GM19397 (cell line): ENCODE data around the gene ZCCHC18.
A peak's percentile ranks its signal among the peaks of the same experiment; 100 is the strongest.
"Not testable (repeated sequence)": the region's sequence is repeated elsewhere in the genome, so short reads cannot be mapped to it uniquely, and the experiment has no call there.

Source experiments
- ATAC-seq: cut with Tn5 transposase; IDR thresholded peaks from one replicate; pipeline ENCODE4 v1.9.1; 2021; ENCODE audit warnings: mild to moderate bottlenecking, moderate library complexity; ENCODE audit not compliant: unreplicated experiment

The ZCCHC18 gene

DNA sequence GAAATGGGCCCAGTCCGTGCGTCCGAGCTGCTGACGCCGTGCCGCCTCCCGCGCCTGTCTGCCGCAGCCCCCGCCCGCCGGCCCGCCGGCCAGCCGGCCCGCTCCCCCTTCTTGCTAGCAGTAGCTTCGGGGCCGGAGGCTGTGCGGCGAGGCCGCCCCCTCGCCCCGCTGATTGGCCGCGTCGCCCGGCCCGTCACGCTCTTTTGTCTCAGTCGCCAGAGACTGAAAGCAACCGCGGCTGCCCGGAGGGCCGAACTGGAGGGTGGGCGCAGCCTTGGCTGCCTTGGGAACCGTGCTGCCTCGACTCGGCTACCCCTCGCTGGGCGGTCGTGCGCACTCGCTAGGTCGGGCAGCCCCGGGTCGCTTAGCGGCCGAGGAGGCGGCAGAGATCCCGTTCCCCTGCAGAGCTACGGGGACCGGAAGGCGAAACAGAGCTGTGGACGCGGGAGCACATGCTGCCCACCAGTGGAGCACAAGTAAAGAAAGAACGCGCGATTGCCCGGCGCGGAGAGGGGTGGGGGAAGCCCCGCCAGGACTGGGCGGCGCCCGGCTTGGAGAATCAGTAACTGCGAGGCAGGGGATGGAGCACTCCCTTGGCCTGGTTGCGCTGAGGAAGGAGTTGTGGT is at the start of gene ZCCHC18:
Gene ZCCHC18 (plus strand): TSS at position 198 of the 626 bp plus-strand sequence. CDS start 1,589 bp downstream, outside the sequence.
- ATAC-seq = peak; percentile 85

DNA sequence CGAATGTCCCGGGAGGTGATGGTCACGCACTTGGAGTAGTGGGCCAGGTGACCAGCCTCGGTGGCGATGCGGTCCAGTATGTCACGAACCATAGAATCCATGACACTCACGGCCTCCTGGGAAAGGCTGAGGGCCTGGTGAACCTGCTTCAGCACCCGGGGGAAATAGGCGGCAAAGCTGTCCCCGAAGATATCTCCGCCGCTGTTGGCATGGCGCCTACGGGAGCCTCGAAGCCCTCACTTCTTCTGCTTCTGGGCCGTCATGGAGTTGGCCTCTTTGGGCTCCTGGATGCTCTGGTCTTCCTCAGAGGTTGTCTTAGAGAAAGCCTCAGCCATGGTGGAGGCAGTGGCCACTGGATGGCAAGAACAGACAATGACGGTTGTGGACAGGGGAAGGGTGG is 49.7 kb upstream of the ZCCHC18 start:
- ATAC-seq = not testable (repeated sequence)

DNA sequence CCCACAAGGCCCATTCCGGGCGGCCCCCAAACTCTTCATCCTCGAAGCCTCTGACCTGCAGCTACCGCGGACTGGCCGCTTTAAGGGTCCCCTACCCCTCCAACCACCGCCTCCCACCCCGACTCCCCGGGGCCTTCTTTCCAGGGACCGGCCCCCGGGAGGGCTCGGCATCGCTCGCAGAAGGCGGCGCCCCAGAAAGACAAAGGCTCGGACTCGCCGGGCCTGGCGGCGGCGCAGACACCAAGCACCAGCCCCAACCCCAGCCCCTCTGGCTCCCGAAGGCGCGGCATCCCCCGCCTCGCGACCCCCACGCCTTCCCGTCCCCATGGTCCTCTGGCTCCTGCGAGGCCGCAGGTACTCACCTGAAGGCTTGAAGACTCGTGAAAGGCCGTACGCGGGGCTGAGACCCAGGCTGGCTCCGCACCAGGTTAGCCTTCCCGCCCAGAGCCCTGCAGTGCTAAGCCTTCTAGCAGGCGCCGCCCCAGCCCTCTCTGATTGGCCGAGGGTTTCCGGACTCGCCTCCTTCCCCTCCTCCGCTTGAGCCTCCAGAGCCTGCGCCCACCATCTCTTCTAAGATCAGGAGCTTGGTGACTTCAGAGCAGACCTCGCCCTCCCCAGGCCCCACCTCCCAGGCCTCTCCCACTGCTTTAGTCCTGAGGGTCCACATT is 36.4 kb upstream of the ZCCHC18 start, which contains the start of gene TMSB15C:
Gene TMSB15C (minus strand): TSS at position 459 of the 668 bp plus-strand sequence.
- ATAC-seq = peak; percentile 98

- not testable (repeated sequence) for ATAC-seq
Observed at GRCh38 chrX:104077854-104078253, 34.5 kb upstream of the ZCCHC18 start.

GRCh38 chrX:104084063-104084462 is 28.3 kb upstream of the ZCCHC18 start:
- ATAC-seq = no peak

GRCh38 chrX:104084534-104085277 is 27.6 kb upstream of the ZCCHC18 start:
- no peak for ATAC-seq

GRCh38 chrX:104085477-104085876 is 26.8 kb upstream of the ZCCHC18 start:
- ATAC-seq = no peak

- ATAC-seq = no peak
Observed at GRCh38 chrX:104085919-104086318, 26.4 kb upstream of the ZCCHC18 start.

GRCh38 chrX:104098151-104098808 is 14.0 kb upstream of the ZCCHC18 start:
- ATAC-seq = peak; percentile 60

- no peak for ATAC-seq
Observed at GRCh38 chrX:104098919-104099318, 13.4 kb upstream of the ZCCHC18 start.

DNA sequence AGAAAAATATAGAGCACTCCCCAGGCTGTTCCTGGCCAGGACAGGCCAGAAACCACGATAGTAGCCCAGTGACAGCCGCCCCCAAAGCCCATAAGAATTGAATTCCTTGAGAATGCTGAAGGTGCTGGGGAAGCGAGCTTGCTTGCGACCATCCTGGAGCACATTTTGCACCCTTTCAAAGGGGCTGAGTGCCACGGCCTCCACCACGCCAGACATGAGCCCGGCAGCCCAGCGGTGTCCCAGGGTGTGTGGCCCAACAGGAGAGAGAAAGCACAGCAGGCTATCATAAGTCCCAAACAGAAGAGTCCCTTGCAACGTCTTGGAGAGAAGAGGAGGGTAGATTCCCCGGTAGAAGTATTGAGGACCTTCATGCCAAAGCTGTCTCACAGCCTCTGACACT is 7.6 kb upstream of the ZCCHC18 start:
- no peak for ATAC-seq

- no peak for ATAC-seq
Observed at GRCh38 chrX:104105330-104106262, 6.7 kb upstream of the ZCCHC18 start.

DNA sequence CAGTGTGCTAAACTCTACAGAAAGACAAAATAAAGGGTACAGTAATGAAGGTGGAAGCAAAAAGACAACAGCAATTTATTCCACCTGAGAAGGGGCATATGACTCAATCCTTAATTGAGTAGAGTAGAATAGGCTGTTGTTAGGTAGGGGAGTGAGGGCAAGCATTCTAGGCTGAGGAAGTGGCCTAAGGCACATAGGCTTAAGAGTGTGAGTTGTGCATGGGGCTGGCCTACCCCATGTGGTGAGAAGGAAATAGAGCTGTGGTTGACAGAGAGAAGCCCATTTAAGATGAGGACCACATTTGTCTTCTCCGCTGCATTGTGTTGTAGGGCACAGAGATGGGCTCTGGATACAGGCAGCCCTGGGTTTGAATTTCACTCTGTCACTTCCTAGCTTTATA is 3.4 kb upstream of the ZCCHC18 start:
- no peak for ATAC-seq

DNA sequence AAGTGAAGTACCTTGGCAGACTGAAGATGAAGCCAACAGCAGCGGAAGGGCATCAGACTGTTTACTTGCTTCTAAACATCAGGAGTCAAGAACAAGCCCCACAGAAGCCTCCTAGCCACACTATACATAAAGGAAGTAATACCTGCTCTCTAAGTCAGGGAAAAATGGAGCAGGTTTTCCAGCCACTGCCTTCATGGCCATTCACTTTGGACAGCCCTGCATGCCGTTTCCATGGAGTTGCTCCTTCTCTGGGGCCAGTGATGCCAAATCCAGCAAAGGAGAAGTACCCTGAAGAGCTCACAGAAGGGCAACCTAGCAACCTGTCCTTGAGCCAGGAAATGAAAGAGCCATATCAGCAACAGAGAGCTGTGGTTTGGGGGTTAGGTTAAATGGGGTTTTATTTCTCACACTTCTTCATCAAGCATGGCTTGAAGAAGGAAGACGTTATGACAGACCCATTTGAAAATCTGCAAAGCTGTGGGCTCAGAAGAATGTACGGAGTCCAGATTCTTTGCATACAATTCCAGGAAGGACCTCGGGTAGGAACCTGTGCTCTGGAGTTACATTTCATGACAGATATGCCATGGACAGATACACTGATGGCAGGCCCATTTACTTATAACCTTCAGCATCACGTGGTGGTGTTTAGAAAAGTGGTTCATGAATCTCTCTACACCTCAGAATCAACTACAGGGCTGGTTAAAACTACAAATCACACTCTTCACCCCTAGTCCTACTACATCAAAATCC is 1.7 kb upstream of the ZCCHC18 start:
- ATAC-seq = peak; percentile 34

DNA sequence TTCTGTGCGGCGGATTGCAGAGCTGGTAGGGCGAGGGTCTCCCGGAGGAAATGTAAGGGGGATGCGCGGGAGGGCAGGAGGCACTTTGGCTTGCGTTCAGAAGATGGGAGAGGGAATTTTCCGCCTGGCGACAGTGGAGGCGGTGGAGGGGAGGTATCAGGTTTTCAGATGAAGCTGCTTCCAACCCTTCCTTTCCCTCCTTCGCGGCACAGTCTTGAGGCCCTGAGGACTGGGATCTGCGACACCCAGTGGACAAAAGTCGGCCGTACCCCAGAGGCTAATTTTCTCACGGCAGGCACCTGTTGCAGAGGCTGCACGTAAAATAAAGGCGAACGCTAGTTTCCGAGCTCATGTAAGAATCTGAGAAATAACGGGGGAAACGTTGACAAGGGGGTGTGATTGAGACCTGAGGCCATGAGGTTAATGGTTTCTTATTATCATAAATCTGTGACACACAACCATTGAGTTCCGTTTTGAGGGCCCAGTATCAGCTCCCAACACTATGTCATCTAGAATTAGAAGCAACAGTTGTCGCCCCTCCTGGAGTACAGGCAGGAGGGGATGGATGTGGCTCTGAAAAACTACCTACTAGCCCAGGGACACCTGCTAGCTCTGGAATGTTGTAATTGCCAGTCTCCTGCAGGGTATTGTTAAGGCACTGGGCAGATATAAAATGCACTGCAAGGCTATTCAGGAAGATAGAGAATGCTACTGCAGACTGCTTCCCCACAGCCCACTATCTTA is 1.1 kb downstream of the ZCCHC18 start:
- ATAC-seq = peak; percentile 25

- ATAC-seq = no peak
Observed at GRCh38 chrX:104117759-104118158, 5.4 kb downstream of the ZCCHC18 start.

- no peak for ATAC-seq
Observed at GRCh38 chrX:104118765-104119164, 6.4 kb downstream of the ZCCHC18 start.

- no peak for ATAC-seq
Observed at GRCh38 chrX:104122829-104123228, 10.5 kb downstream of the ZCCHC18 start.

DNA sequence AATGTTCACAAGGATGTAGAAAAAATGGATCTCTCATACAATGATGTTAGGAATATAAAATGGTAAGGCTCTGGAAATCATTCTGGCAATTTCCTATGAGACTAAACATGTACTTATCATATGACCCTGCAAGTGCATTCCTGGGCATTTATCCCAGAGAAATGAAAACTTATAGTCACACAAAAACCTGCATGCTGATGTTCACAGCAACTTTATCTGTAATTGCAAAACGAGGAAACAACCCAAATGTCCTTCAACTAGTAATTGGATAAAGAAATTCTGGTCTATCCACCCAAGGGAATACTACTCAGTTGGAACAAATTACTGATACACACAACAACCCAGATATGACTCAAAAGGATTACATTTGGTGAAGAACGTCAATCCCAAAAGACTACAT is 14.5 kb downstream of the ZCCHC18 start:
- ATAC-seq = no peak
